Amniotic stem cell (primary cell): ENCODE data around the gene HNRNPA3.

ENCODE experiments used
- DNase-seq: peaks from one replicate; lab custom pipeline; 2025; lab: John Stamatoyannopoulos, UW

The HNRNPA3 gene

DNA sequence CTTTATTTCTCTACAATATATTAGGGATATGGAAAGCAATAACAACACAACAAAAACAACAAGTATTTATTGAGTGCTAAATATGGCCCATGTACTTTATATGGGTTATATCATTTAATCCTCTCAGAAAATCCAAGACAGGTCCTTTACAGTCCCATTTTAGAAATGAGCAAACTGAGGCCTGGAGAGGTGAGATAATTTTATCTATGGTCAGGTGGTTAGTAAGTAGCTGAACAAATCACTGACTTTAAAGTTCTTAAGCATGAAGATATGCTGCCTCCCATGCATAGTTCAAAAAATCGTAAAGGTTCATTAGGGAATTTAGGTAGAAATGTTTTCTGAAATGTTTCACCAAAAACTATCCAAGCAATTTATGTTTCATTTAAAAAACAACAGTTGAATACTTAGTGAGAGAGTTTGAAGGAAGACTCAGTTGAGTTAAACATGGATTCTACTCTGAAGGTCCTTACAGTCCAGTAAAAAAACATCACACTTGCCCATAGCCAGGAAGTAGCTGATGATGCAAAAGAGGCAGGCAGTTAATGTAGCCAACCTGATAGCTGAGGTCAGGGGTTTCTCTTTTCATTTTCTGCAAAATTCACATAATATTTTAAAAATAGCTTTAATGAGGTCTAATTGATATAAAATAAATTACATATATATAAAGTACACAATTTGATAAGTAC is 59.5 kb downstream of the HNRNPA3 start:
- DNase-seq, result no peak

DNA sequence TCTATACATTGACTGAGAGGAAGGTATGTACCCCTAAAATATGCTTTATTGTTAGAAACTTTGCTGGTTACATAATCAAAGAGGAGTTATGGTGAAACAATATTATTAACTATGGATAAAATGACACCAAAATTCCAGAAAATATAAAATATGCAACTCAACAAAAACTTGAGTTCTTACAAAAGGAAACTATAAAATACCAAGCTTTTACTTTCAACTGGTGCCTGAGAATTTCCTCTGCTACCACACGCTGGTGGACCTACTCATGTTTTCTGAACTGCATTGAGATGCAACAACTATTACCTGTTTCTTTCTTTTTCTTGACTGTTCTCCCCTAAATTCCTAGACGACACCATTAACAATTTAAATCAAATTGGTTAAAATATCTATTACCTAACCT is 60.2 kb downstream of the HNRNPA3 start:
- DNase-seq, result no peak

DNA sequence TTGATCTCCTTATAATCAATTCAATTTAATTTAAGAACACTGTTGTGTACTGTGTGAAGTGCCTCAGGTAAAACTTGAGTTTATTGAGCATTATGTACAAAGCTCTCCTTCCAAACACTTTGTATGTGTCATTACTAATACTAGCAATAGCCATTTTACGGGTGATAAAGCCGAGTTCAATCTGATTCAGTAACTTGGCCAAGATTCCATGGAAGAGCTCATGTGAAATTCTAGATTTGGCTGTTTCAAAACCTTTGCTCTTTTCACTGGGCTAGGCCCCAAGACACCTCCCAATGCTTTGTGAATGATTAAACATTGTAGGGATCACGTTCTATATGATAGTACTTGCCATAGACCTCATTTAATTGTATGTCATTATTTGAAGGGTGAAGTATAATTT is 60.8 kb downstream of the HNRNPA3 start:
- no peak for DNase-seq
